ENCODE results near the gene CDKAL1. TPM values are rescaled to one million over a fixed set of nuclear protein-coding genes. Genes with fewer than 3 reads are reported as not detected.
A peak's percentile ranks its signal among the peaks of the same experiment; 100 is the strongest.

Gene CDKAL1
- total RNA-seq, 1 donor from 2014 or later, result 11.8 TPM

- DNase-seq (ENCODE audit: low read depth), result no peak
These were observed 730.9 kb downstream of the CDKAL1 start for GRCh38 chr6:21265034-21265729.

- DNase-seq (ENCODE audit: low read depth), result no peak
These were observed 731.4 kb downstream of the CDKAL1 start for GRCh38 chr6:21265730-21266044.

DNA sequence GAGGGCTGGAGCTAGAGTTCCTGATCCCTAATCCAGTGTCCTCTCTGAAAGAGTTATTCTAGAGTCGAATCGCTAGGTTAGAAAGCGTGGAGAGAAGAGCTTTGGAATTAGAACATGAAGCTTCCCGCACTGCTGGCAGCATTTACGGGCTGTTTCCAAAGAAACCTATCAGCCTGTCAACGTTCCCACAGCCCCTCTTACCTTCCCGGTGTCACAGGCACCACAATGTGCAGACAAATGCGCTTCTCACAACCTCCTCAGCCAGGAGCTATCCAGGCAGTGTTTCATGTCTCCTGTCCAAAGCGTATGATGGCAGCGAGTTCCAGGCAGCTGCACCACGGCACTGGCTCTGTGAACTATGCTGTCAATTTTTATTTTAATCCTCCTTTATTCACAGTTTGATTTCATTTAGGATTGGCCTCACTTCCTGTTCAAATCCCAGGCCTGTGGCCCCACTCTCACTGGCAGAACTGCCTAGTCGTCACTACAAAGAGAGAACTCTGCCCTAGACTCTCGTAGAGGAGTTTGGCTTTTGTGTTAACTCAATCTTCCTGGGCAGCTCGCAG, 736.5 kb downstream of the CDKAL1 start:
- DNase-seq (ENCODE audit: low read depth), result no peak

DNA sequence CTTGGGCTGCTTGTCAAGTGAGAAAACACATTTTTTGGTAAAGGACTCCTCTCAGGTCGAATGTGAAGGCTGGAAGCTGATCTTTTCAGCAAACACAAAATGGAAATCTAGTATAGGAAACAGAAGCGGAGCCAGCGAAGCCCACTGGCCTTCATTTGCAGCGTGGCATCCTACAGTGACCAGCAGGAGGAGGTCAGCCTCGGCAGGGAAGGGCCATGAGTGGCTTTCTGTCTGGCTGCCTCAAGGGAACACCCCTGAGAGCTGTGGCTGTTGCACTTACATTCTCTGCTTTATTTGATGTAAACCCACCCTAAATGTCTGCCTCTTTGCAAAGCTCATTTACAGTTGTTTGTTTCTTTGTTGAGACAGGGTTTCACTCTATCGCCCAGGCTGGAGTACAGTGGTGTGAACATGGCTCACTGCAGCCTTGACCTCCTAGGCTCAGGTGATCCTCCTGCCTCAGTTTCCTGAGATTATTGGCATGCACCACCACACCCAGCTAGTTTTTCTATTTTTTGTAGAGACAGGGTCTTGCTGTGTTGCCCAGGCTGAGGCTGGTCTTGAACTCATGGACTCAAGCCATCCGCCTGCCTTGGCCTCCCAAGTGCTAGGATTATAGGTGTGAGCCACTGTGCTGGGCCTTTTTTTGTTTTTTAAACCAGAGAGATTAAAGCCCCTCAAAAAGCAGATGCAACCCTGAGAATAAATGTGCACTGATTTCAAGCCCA, 737.3 kb downstream of the CDKAL1 start:
- no peak for DNase-seq (ENCODE audit: low read depth)

GRCh38 chr6:21273451-21273850, 739.2 kb downstream of the CDKAL1 start:
- no peak for DNase-seq (ENCODE audit: low read depth)

DNA sequence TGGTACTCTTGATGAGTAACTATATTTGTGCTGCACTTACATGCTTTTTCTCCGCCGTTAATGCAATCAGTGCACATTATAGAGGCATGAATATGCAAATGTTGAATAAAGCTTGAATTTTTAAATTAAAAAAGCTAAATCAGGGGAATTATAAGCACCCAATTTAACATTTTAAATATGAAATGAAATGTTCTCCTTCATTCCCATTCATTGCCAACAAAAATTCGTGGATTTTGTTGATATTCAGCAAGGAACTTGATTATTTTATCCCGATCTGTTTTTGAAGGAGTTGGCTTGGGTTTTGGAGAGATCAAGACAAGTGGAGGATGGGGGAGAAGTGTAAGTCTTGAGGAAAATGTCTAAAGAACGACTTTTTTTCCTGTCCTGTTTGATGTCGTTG, 740.6 kb downstream of the CDKAL1 start:
- DNase-seq (ENCODE audit: low read depth), result no peak

DNA sequence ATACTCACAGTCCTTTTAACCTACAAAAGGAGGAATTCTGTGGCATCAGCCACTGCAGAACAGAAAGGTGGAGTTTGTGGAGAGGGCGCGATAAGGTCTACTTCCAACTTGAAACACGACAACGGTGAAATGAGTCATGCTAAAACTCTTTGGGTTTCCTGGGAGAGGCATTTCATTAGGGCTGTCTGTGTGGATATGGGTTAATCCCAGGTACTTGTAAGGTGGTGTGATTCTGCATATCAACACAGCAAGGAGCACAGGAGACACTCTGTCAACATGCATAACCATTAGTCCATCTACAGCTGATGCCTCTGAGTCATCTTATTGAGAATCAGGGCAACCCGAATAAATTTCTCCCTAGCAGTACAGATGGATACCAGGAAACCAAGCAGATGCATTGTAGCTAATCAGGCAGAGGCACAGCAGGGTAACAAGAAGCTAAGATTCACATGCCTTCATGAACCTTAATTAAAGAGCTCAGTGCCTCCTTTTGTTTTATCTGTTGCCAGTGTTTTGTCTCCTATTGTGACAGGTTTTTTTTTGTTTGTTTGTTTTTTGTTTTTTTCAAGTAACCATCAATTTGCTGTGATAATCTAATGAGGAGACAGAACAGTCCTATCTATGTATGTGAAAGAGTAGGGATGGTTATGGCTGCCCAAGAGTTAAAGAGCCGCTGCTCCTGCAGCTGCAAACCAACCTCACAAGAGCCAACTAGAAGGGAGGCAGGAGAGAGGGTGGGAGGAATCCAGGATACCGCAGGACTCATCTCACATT, 743.5 kb downstream of the CDKAL1 start:
- no peak for DNase-seq (ENCODE audit: low read depth)

- no peak for DNase-seq (ENCODE audit: low read depth)
These were observed 744.1 kb downstream of the CDKAL1 start for GRCh38 chr6:21278375-21278745.

GRCh38 chr6:21279619-21280018, 745.4 kb downstream of the CDKAL1 start:
- no peak for DNase-seq (ENCODE audit: low read depth)

DNA sequence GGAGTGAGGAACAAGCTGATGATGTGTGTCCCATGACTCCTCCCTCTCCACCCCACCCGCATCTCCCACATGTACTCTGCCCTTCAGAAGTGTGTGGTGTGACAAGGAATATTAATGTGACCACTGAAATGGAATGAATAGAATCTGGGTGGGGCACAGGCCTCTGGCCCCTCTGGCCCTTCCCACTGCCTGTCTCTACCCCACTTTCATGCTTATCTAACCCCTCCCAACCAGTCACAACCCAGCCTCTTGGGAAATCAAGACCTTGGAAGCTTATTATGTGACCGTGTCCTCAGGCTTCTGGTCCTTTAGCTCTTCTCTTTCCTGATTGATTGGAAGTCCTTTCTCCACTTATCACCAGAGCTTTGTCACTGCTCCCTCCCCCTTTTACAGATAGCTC, 747.1 kb downstream of the CDKAL1 start:
- peak; percentile 40 for DNase-seq (ENCODE audit: low read depth)

Other genes starting within 250 kb of the CDKAL1 start
- 6.1 and 6.2 TPM in 2 replicates for gene E2F3, start 132.6 kb upstream of the CDKAL1 start, total RNA-seq

Data from myocyte (in vitro differentiated cells).